HuH-7.5 (cell line): ENCODE data around the gene GMDS.

ENCODE experiments used
- DNase-seq: peaks from one replicate; pipeline ENCODE4 v3.0.0; 2011; ENCODE audit warnings: low spot score

The GMDS gene

DNA sequence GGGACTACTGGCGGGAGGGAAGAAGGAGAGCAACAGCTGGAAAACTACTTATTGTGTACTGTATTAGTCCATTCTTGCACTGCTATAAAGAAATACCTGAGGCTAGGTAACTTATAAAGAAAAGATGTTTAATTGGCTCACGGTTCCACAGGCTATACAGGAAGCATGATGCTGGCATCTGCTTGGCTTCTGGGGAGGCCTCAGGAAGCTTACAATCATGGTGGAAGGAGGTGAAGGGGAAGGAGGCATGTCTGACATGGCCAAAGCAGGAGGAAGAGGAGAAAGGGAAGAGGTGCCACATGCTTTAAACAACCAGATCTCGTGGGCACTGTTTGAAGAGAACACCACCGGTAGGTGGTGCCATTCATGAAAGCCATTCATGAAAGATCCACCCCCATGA is 67.3 kb downstream of the GMDS start:
- no peak for DNase-seq

DNA sequence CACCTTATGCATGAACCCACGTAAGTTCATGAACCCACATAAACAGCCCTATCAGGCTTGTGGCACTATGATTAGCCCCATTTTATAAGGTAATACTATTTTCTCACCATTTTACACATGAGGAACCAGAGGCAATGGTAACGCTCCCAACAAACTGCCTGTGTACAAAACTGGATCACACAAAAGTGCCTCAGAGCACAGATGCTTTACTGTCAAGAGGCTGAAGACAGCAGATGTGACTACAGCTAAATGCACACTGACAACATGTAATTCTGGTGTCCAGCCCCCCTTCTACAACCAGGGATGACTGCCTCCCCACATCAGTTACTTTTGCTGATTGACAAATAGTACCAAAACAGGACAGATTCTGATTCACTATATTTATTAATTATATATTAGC is 69.6 kb downstream of the GMDS start:
- DNase-seq, result no peak

DNA sequence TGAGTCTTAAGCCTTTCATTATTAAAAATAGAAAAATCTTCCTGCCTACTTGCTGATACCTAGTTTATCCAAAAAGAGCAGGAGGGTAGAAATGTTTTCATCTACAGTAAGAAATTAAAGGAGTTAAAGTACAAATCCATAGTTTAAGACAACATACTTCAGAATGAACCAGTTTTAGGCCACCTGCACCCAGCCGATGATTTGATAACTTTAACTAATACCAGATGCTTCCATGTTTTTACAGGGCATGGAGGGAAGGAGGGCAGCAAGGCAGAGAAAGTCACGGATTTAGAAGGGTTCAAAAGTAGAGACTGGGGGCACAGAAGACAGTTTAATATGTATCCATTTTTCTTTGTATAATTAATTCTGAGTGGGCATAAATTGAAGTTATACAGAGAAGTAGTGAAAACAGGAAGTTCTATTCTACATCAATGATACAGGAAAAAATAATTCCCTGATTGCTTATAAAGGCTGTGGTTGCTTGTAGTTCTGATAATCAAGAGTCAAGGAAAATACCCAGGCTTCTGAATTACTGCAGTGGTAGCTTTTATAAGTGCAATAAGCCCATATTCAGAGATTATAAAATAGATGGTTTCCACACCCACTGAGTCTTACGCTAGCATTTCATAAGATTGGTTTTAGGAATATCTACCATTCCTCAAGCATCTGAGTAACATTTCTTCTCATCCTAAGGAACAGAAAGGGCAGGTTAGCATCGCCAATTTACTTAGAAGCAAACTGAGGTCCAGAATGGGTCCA is 72.0 kb downstream of the GMDS start:
- DNase-seq, result no peak

DNA sequence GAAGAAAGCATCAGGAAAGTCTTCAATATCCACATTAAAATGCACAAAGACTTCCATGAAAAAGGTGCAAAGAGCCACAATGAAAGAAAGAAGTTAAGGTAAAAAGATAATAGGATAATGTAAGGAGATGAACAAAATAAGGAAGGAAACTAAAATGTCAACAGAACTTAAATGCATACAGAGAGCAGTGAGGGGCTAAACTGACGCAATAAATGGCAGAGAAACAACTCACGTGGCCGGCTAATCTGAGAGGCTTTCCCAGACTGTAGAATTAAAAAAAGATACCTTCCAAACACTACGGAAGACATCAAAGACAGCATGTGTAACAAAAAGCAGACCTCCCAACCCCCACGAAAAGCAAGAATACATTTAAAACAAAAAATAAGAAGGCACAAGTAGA is 73.7 kb downstream of the GMDS start:
- no peak for DNase-seq

DNA sequence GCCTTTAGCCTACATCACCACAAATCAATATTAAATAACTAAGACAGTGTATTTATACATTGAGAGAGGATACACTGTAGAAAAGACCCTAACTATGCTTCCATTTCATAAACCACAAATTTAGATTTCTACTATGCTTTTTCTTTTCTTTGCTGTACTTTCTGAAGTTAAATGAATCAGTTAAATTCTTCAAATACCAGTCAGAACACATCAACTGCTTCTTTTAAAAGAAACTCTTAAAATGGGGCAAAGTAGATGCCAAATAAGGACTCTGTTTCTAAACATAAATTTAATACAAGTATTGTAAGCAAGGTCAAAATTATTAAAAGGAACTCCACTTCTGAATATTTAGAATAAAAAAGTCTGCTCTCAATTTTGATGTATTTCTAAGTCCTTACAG is 76.9 kb downstream of the GMDS start:
- no peak for DNase-seq

DNA sequence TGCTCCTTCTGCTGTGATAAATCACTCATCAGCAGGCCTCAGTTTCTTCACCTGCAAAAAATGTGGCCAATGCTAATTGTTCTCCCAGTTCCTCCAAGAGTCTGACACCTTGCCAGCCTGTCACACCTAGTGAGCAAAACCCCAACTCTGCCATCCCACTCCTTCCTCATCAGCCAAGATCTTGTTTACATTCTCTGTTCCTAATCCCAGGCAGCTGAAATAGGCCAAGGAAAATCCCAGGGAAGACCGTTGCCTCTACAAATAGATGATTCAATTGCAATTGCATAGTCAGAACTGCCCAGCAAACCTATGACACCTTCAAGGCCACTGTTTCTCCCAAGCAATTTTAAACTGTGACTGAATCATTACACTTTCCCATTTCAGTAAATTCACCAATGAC is 78.7 kb downstream of the GMDS start:
- no peak for DNase-seq

DNA sequence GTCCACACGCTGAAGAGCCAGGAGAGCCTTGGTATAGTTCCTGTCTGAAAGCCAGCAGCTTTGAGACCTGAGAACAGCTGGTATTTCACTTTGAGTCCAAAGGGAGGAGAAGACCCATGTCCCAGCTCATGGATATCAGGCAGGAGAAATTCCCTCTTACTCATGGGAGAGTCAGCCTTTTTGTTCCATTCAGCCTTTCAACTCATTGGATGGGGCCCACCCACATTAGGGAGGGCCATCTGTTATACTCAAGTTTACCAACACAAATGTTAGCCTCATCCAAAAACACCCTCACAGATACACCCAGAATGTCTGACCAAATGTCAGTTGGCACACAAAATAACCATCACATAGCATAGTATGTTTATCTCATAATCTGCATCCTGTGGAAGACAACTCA is 80.1 kb downstream of the GMDS start:
- DNase-seq, result no peak

DNA sequence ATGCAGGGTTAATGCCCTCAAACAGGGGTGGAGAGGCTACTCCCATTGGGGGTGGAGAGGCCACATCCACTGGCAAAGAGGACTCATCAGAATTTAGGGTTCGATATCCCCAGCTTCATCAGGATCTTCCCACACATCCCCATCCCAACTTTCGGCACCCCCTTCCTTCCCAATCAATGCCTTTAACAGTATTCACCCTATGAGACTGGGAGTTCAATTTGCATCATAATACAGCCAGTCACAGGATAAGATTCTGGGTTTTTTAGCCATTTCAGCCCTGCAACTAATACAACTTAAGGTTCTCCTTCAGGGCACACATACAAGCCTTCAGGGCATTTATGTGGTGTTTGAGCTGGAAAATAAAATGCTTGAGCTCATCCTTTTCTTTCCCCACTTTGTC is 80.9 kb downstream of the GMDS start:
- no peak for DNase-seq

DNA sequence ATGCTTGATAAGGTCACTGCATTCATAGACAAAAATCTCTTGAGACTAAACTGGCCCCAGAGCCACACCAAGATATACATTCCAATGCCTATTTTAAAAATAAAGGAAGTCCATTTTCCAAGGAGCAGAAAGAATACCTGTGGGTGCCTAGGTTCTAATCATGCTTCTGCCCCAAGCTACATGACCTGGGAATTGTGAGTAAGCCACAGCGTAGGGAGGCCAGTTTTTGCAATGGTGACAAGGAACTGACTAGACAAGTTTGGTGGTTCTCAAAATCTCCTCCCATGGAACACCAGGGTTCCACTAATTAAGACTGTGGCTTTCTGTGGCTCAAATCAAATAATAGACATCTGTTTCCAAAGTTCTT is 83.3 kb downstream of the GMDS start:
- DNase-seq, result no peak

DNA sequence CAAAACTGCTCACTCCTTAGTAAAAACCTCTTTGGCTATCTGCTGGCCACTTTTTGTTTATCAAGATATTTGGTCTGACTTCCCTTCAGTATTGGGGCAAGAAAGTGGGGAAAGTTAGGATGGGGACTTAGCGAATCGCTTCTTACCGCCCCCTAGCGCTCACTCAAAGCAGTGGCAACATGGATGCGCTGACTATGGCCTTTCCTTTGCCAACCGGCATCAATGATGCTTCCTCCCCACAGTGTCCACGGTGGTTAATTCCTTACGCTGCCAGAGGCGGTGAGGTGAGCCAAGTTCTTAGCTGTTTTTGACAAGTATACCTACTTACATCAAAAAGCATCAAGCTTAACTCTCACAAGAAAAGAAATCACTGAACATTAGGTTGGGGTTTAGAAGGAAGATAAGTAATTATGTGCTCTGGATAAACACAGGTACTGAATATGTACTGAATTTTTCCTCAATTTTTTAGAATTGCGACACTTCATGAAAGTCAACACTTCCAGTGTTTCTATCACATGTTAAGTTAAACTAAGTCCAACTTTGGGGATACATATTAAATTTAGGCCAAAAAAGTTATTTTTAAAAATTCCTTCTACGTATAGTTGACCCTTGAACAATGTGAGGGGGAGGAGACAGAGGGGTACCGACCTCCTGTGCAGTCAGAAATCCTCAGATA is 86.7 kb downstream of the GMDS start:
- peak; percentile 17 for DNase-seq

DNA sequence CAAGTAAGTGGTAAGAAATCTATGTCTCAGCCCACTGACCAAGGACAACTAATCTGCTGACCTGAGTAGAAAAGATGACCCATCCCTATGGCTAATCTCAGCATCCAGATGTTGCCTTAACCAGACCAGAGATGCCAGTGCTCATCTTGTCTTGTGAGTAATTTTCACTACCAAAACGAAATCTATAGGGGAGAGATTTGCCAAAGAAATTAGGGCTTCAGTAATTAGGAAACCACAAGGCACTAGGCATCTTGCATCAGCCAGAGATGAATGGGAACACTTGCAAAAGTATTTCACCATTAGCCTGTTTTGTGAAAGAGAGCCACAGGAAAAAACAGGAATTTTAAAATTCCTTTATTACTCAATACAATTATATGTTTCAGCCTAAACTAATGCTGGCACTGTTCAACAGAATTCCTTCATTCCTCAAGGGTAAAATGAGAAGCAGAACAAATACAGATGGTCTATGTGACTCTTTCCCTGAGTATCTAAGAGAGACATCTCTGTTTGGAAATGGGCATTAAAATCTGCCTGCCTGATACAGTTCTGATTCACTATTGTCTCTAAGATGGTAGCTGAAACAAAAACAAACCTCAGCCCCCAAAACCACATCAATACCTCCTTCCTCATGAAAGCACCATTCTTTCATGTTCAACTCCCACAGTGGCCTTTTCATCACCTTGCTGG is 87.8 kb downstream of the GMDS start:
- no peak for DNase-seq

DNA sequence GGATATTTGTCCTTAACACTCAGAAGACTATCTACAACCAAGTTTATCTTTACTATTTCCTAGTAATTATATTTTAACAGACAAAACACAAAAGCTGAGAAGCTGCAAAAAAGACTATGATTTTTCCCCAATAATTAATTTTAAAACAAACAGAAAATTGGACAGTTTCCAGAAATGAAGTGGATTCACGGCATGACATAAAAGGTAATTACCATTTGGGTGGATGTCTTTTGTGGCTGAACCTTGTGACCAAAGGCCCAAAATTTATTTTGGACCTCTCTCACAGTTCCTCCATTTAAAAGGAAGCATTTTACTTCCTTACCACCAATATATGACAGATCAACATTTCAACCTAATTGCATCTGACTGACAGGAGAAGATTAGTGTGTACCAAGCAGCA is 90.2 kb downstream of the GMDS start:
- DNase-seq, result no peak

DNA sequence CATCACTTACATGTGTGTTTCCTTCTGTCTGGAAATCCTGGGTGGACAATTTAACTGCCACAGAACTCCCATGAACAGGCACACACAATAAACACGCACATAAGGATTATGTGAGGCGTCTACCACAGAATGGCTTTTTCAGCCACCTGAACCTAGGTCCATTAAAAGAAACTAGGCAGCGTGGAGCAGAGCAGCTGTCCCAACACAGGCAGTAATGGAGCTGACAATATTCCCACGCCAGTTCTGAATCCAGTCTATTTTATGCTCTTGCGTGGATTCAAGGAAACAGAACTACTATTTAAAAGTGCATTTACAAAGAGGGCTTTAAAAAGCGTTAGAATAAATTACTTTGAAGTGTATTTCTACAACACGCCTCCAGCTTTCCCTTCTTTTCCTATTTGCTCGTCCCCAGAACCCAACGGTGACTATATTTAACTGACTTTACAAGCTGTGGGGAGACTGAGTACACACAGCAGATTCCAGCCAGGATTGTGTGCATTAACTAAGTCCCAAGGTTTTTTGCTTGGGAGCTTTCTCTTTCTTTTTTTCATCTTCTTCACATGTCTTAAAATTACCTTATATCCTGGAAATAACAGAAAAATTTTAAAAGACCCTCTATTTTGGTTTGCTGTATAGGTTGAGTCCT is 95.9 kb downstream of the GMDS start:
- no peak for DNase-seq

DNA sequence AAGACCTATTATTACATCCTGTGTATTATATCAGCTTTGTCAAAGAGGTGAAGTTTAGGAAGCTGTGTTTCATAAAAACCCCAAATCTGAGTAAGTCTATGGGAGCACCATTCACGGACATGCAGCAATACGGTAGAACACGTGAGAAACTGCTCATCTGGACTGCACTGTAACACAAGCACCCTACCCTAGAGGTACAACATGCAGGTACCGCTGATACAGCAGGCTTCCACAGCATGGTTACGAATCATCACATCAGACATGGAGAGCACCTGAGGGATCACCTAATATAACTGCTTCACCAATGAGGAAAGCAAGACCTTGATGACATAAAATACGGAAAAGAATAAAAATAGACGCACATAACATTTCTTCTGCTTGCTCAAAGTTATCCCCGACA is 96.7 kb downstream of the GMDS start:
- no peak for DNase-seq

DNA sequence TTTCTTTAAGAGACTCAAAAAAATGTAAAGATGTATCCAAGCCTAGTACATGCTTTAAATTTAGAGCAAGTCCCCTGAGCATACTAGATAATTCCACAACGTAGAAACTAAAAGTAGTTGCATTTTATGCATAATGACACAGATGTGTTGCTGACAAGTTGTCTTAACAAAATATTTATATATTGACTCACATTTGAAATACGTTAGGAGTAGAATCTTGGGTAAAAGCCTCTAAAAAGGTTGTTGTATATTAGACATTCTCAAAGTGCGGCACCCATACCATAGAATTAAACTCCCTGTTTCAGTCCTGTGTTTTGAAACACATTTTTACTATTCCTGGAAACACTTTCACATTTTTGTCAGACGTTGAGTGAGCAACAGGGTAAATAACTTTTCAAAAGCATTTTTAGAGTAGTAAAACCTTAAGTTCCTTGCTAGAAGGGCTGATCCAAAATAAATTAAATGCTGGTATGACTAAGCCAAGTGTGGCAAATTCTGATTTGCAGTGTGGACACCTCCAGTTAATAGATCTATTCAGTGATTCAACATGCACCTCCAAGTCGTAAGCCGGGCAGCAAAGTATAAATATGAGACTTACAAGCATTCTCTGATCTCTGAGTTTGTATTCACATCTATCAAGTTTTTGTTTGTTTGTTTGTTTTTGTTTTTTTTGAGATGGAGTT is 97.5 kb downstream of the GMDS start:
- DNase-seq, result no peak

DNA sequence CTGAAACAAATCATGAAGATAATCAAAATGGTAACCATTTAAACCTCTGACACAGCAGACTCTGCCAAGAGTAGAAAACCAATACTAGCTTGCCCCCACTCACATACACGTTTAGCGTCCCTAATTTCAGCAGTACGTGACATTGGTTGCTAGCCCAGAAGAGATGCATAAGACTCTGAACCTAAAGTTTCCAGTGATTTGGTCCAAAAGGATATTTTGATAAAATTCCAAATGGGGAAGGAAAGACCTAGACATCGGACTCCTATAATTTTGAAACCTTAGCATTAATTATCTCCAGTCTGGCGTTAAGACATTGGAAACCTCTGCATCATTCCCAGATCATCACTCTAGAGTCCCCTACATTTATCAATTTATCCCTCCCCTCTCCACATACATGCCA is 98.1 kb downstream of the GMDS start:
- no peak for DNase-seq

DNA sequence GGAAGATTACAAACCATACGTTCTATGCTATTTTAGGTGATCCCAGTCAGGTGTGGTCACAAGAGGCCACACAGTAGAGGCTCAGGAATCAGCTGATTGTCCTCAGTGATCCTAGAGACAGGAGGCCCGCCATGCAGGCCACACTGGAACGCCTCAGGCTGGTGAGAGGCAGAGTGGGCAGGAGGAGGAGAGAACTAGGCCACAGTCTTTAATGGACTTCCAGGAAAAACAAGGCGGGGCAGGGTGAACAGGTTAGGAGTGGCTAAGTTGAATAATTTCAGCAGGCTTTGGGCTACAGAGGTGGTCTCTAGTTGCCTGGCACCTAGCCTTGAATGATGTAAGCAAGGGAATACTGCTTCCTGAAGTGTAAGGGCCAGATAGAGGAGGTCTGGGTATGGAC is 101.2 kb downstream of the GMDS start:
- DNase-seq, result no peak

DNA sequence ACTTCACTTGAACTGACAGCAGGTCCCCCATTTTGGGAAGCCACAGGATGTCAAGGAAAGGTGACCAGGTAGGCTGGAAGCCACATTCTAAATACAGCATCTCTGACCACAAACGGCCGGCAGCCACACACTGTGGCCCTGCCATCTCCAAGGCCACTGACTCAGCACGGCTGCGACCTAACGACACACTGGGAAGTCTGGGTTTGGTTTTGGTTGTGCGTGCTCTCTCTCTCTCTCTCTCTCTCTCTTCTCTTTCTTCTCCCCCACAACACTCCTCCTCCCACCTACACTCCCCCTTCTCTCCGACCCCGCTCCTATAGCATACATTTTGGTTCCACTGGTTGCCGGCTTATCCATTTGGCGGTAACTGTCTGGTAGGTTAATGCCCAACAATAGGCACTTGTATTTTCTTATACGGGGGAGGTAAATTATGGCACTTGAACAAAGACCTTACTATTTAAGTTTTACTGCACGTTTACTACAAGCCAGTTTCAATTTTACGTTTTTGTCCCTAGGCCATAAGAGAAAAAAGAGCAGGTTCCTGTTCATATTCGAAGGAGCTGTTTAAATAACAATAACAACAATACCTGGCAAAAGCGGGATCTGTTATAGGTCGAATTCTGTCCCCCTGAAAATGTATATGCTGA is 103.6 kb downstream of the GMDS start:
- no peak for DNase-seq

DNA sequence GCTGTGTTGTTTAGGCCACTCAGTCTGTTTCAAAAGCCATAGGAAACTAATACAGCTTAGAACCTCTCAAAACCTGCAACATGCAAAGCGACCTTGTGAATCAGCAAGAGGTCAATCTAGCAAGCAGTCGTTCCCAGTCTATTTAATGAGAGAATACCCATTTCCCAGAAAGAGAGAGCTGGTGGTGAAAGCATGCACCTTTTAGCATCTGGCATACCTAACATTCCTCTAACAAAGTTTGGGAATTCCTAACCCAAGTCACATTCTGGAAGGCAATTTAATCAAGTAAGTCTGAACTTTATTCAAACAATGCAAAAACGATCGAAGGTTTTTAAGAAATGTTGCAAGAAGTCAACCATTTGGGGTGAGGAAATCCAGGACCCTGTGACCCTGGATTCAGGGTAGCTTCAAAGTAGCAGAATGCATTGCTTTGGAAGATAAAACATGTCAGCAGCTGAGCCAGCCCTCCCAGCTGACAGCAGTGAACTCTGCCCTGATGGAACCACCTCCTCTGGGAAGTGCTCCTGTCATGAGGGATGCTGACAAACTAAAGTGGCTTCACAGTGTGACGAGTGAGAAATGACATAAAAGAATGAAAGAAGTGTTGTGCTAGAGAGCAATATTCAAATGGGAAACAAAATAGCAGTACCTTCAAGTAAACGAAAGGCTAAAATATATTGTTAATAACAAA is 104.8 kb downstream of the GMDS start:
- no peak for DNase-seq

DNA sequence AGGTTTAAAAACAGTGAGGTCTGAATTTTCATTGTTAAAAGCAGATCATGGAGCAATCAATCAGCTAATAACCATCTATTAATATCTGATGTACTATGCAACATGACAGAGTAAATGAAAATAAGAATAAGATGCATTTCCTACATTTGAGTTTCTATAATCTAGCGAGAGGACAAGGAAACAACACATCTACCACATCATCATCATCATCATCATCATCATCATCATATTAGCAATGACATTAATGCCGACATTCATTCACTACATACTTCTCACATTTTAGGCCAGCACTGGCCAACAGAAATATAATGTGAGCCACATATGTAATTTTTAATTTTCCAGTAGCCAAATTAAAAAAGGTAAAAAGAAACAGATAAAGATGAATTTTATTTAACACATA is 110.0 kb downstream of the GMDS start:
- no peak for DNase-seq

DNA sequence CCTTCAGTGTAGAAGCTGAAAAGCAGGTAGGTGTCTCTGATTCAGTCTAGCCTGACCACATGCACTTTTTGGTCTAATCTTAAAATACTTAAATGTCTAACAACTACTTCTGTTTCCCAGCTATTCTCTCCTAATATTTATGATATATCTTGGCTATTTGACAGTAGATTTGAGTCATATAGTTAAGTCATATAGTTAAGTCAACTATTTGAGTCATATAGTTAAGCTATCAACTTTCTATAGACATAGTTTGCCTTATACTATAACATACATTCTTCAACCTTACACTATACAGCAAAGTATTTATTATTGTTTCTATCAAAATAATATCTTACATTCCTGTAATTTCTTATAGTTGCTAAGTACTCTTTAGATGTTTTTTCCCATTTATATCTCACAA is 110.9 kb downstream of the GMDS start:
- no peak for DNase-seq
